DND-41 (cell line): ENCODE data around the gene MEIS3.

Experiments
- ATAC-seq: fragments of 200-7000 bp; cut with Tn5 transposase; 3 replicates; pipeline ENCODE4 v1.9.1; 2021; ENCODE audit warnings: low read depth; ENCODE audit not compliant: insufficient read depth
- DNase-seq: peaks from one replicate; pipeline ENCODE4 v3.0.0-alpha.2; 2020
- H2AFZ ChIP-seq: 2 replicates; pipeline ENCODE4 v1.6.0; 2012; ENCODE audit warnings: low read depth, low read length
- H3K27ac ChIP-seq: 2 replicates; pipeline ENCODE4 v1.5.1; 2012; ENCODE audit warnings: low read length, inconsistent platforms
- H3K27me3 ChIP-seq: fragments of 200-600 bp; sonication (generic); 2 replicates; pipeline ENCODE4 v1.6.0; 2012; ENCODE audit warnings: low read length, mild to moderate bottlenecking, inconsistent platforms; ENCODE audit not compliant: insufficient read depth, poor library complexity
- H3K36me3 ChIP-seq: 2 replicates; pipeline ENCODE4 v1.5.1; 2012; ENCODE audit warnings: low read length, inconsistent platforms; ENCODE audit not compliant: insufficient read depth
- H3K4me1 ChIP-seq: 2 replicates; pipeline ENCODE4 v1.5.1; 2012; ENCODE audit warnings: mild to moderate bottlenecking, low read length; ENCODE audit not compliant: insufficient read depth
- H3K4me2 ChIP-seq: 2 replicates; pipeline ENCODE4 v1.6.0; 2012; ENCODE audit warnings: mild to moderate bottlenecking, moderate library complexity, low read length, inconsistent platforms; ENCODE audit not compliant: insufficient read depth
- H3K4me3 ChIP-seq, 2 experiments: fragments of 200-600 bp in 1 of 2; shearing (Covaris generic) in 1 of 2; 2 replicates each; pipeline ENCODE4 v1.5.1; 2012 to 2016; ENCODE audit warnings: inconsistent platforms in 2 of 2, low read length in 2 of 2, mild to moderate bottlenecking in 2 of 2, low read depth in 1 of 2, moderate library complexity in 1 of 2
- H3K79me2 ChIP-seq: 2 replicates; pipeline ENCODE4 v1.6.0; 2012; ENCODE audit warnings: low read length, inconsistent platforms; ENCODE audit not compliant: insufficient read depth
- H3K9ac ChIP-seq: 2 replicates; pipeline ENCODE4 v1.6.0; 2012; ENCODE audit warnings: low read depth, mild to moderate bottlenecking, inconsistent platforms, low read length, moderate library complexity
- H3K9me3 ChIP-seq: 2 replicates; pipeline ENCODE4 v1.5.1; 2012; ENCODE audit warnings: low read length, moderate library complexity, mild to moderate bottlenecking, inconsistent platforms; ENCODE audit not compliant: insufficient read depth, severe bottlenecking
- H4K20me1 ChIP-seq: 2 replicates; pipeline ENCODE4 v1.6.0; 2012; ENCODE audit warnings: low read length; ENCODE audit not compliant: insufficient read depth
- EZH2 ChIP-seq: IDR thresholded peaks from 3 replicates; pipeline ENCODE4 v1.6.1; 2012; ENCODE audit warnings: borderline replicate concordance, low read depth, mild to moderate bottlenecking, moderate library complexity, low read length, inconsistent platforms; ENCODE audit not compliant: severe bottlenecking
- TF ChIP-seq, protein P1 (sequence below): IDR thresholded peaks from 2 replicates; pipeline ENCODE4 v1.5.1; 2012; ENCODE audit warnings: borderline replicate concordance, low read length, moderate library complexity, mild to moderate bottlenecking; ENCODE audit not compliant: poor library complexity, severe bottlenecking; ENCODE audit errors: extremely low read depth

MEIS3 gene

GRCh38 chr19:47422417-47423163, 3.3 kb upstream of the MEIS3 start:
- no peaks in the 10 kb centered on the region for H3K79me2 ChIP-seq
- ATAC-seq (no peak), DNase-seq (no peak)
- H3K27ac ChIP-seq = no peak overlapping the region
- no peaks in the 10 kb centered on the region for H3K9me3 ChIP-seq
- H3K4me3 ChIP-seq = no peak overlapping the region
- no peak overlapping the region for H2AFZ ChIP-seq
- H3K36me3 ChIP-seq = no peaks in the 10 kb centered on the region
- TF ChIP-seq, protein P1, sequence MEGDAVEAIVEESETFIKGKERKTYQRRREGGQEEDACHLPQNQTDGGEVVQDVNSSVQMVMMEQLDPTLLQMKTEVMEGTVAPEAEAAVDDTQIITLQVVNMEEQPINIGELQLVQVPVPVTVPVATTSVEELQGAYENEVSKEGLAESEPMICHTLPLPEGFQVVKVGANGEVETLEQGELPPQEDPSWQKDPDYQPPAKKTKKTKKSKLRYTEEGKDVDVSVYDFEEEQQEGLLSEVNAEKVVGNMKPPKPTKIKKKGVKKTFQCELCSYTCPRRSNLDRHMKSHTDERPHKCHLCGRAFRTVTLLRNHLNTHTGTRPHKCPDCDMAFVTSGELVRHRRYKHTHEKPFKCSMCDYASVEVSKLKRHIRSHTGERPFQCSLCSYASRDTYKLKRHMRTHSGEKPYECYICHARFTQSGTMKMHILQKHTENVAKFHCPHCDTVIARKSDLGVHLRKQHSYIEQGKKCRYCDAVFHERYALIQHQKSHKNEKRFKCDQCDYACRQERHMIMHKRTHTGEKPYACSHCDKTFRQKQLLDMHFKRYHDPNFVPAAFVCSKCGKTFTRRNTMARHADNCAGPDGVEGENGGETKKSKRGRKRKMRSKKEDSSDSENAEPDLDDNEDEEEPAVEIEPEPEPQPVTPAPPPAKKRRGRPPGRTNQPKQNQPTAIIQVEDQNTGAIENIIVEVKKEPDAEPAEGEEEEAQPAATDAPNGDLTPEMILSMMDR = no peak
- no peak for TF ChIP-seq EZH2
- H3K4me1 ChIP-seq = peaks cover 3% of the 10 kb centered on the region
- H3K27me3 ChIP-seq = peaks cover 28% of the 10 kb centered on the region
- H3K4me2 ChIP-seq = no peak overlapping the region
- peaks cover 5% of the 10 kb centered on the region; the same call in 1 of the 2 replicates for H4K20me1 ChIP-seq
- no peak overlapping the region for H3K9ac ChIP-seq

DNA sequence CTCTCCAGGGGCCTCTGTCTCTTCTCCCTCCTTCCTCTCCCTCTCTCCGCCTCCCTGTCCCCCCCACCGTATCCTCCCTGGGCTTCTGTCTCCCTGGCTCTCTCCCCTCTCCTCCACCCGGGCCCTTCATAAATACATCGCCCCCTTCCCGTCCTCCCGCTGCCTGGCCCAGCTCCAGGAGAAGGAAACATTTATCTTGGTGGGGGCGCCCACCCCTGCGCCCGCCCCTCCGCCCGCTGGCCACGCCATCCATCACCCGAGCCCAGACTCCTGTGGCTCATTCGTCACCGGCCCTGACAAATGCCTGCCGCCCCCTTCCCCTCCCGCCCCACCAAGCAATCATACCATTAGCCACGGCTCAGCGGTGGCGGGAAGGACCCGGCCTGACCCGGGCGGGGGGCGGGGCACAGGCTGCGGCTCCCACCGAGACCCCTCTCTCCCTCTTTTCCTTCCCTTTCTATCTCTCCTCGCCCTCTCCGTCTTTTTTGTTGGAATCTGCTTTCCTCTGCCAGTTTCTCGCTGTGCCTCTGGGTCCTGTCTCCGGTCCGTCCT, 2.6 kb upstream of the MEIS3 start:
- Histone ChIP-seq H3K9ac (no peak overlapping the region), H3K9me3 (no peaks in the 10 kb centered on the region), H3K79me2 (no peaks in the 10 kb centered on the region), H3K4me2 (no peak overlapping the region), H3K27ac (no peak overlapping the region), H2AFZ (no peak overlapping the region), H4K20me1 (peaks cover 3% of the 10 kb centered on the region; the same call in 1 of the 2 replicates), H3K27me3 (peaks cover 28% of the 10 kb centered on the region), H3K36me3 (no peaks in the 10 kb centered on the region), H3K4me1 (no peaks in the 10 kb centered on the region), H3K4me3 (no peak overlapping the region)
- TF ChIP-seq, protein P1 = no peak
- TF ChIP-seq EZH2 = no peak
- no peak for ATAC-seq
- DNase-seq = no peak

- Histone ChIP-seq H3K4me2 (no peak overlapping the region), H3K4me3 (no peak overlapping the region), H3K79me2 (no peaks in the 10 kb centered on the region), H3K27me3 (peaks cover 28% of the 10 kb centered on the region), H4K20me1 (0 out of 2 replicates have a peak, but pooled peaks cover 2% of the 10 kb centered on the region), H2AFZ (no peak overlapping the region), H3K4me1 (no peaks in the 10 kb centered on the region), H3K36me3 (no peaks in the 10 kb centered on the region), H3K27ac (no peak overlapping the region), H3K9me3 (no peaks in the 10 kb centered on the region), H3K9ac (no peak overlapping the region)
- DNase-seq (no peak), ATAC-seq (no peak)
- TF ChIP-seq EZH2 = no peak
- TF ChIP-seq, protein P1 = no peak
Observed at GRCh38 chr19:47421244-47421786, 2.0 kb upstream of the MEIS3 start.
